H9 (cell line): ENCODE results near the gene ODR4. TPM values are rescaled to one million over a fixed set of nuclear protein-coding genes. Genes with fewer than 3 reads are reported as not detected.
A peak's percentile ranks its signal among the peaks of the same experiment; 100 is the strongest.

Experiments
- DNase-seq: peaks from one replicate; pipeline ENCODE4 v3.0.0-alpha.2; 2017
- H2AFZ ChIP-seq: one replicate; pipeline ENCODE4 v1.6.1; 2013; ENCODE audit warnings: mild to moderate bottlenecking, low read length, control low read depth, moderate library complexity
- H2AK5ac ChIP-seq: 2 replicates; pipeline ENCODE4 v1.6.1; 2013; ENCODE audit warnings: low read length, control low read depth, mixed read lengths; ENCODE audit not compliant: insufficient read length
- H2BK120ac ChIP-seq: one replicate; pipeline ENCODE4 v1.6.1; 2013; ENCODE audit warnings: low read depth, mild to moderate bottlenecking, low read length, control low read depth, inconsistent platforms; ENCODE audit not compliant: poor library complexity, severe bottlenecking
- H2BK12ac ChIP-seq: 2 replicates; pipeline ENCODE4 v1.6.1; 2013; ENCODE audit warnings: low read length, control low read depth, mixed read lengths, low read depth; ENCODE audit not compliant: insufficient read length
- H2BK15ac ChIP-seq: 2 replicates; pipeline ENCODE4 v1.6.1; 2013; ENCODE audit warnings: low read depth, low read length, control low read depth
- H2BK20ac ChIP-seq: one replicate; pipeline ENCODE4 v1.6.1; 2013; ENCODE audit warnings: low read depth, mild to moderate bottlenecking, low read length, control low read depth, inconsistent platforms; ENCODE audit not compliant: poor library complexity, severe bottlenecking
- H2BK5ac ChIP-seq: 2 replicates; pipeline ENCODE4 v1.6.1; 2013; ENCODE audit warnings: low read length, control low read depth, mixed read lengths; ENCODE audit not compliant: insufficient read length
- H3K14ac ChIP-seq: 2 replicates; pipeline ENCODE4 v1.6.1; 2013; ENCODE audit warnings: low read length, control low read depth; ENCODE audit not compliant: insufficient read depth
- H3K18ac ChIP-seq: 2 replicates; pipeline ENCODE4 v1.6.1; 2013; ENCODE audit warnings: low read depth, mild to moderate bottlenecking, mixed read lengths, low read length, control low read depth; ENCODE audit not compliant: insufficient read length
- H3K23ac ChIP-seq: 2 replicates; pipeline ENCODE4 v1.6.1; 2013; ENCODE audit warnings: low read length, control low read depth, mixed read lengths, low read depth; ENCODE audit not compliant: insufficient read length
- H3K23me2 ChIP-seq: 2 replicates; pipeline ENCODE4 v1.6.1; 2013; ENCODE audit warnings: low read depth, mild to moderate bottlenecking, mixed read lengths, low read length, control low read depth; ENCODE audit not compliant: insufficient read length, poor library complexity, severe bottlenecking
- H3K27ac ChIP-seq: 2 replicates; pipeline ENCODE4 v1.5.1; 2013; ENCODE audit warnings: low read length, control low read depth, mixed read lengths, low read depth; ENCODE audit not compliant: insufficient read length
- H3K27me3 ChIP-seq: 2 replicates; pipeline ENCODE4 v1.6.1; 2013; ENCODE audit warnings: low read length, control low read depth, inconsistent platforms; ENCODE audit not compliant: insufficient read depth
- H3K4ac ChIP-seq: 2 replicates; pipeline ENCODE4 v1.6.1; 2013; ENCODE audit warnings: low read depth, mild to moderate bottlenecking, control low read depth, inconsistent platforms, low read length, moderate library complexity
- H3K4me1 ChIP-seq: 2 replicates; pipeline ENCODE4 v1.6.1; 2013; ENCODE audit warnings: low read length, control low read depth, inconsistent platforms; ENCODE audit not compliant: insufficient read depth
- H3K4me2 ChIP-seq: 2 replicates; pipeline ENCODE4 v1.6.1; 2013; ENCODE audit warnings: low read length, control low read depth, mixed read lengths; ENCODE audit not compliant: insufficient read length, insufficient read depth
- H3K56ac ChIP-seq: 2 replicates; pipeline ENCODE4 v1.6.1; 2013; ENCODE audit warnings: low read depth, mild to moderate bottlenecking, mixed read lengths, low read length, control low read depth; ENCODE audit not compliant: insufficient read length
- H3K79me1 ChIP-seq: 2 replicates; pipeline ENCODE4 v1.6.1; 2013; ENCODE audit warnings: low read depth, mild to moderate bottlenecking, moderate library complexity, low read length, control low read depth, inconsistent platforms; ENCODE audit not compliant: insufficient read depth, poor library complexity, severe bottlenecking
- H3K79me2 ChIP-seq: 2 replicates; pipeline ENCODE4 v1.6.1; 2013; ENCODE audit warnings: low read length, control low read depth, inconsistent platforms; ENCODE audit not compliant: insufficient read depth
- H3K9ac ChIP-seq: 2 replicates; pipeline ENCODE4 v1.6.1; 2013; ENCODE audit warnings: low read length, control low read depth, mixed read lengths; ENCODE audit not compliant: insufficient read length; ENCODE audit errors: extremely low read depth
- H3K9me3 ChIP-seq: one replicate; pipeline ENCODE4 v1.6.1; 2013; ENCODE audit warnings: low read depth, low read length, inconsistent platforms; ENCODE audit not compliant: control insufficient read depth
- H3T11ph ChIP-seq: one replicate; pipeline ENCODE4 v1.6.1; 2013; ENCODE audit warnings: mild to moderate bottlenecking, low read length, control low read depth, inconsistent platforms
- H4K20me1 ChIP-seq: one replicate; pipeline ENCODE4 v1.6.1; 2013; ENCODE audit not compliant: control insufficient read depth, insufficient read length, insufficient read depth
- H4K5ac ChIP-seq: 2 replicates; pipeline ENCODE4 v1.6.1; 2013; ENCODE audit warnings: low read depth, mild to moderate bottlenecking, mixed read lengths, low read length, control low read depth; ENCODE audit not compliant: insufficient read length
- H4K8ac ChIP-seq: replicated peaks from 2 replicates; pipeline ENCODE4 v1.6.1; 2013; ENCODE audit warnings: low read length, control low read depth, mixed read lengths, low read depth; ENCODE audit not compliant: insufficient read length
- H4K91ac ChIP-seq: 2 replicates; pipeline ENCODE4 v1.6.1; 2013; ENCODE audit warnings: low read depth, mild to moderate bottlenecking, moderate library complexity, mixed read lengths, low read length, control low read depth; ENCODE audit not compliant: insufficient read length
- H3K27ac Mint-ChIP-seq, 3 experiments: 2 replicates in 2 of 3; 3 replicates in 1 of 3; pipeline ENCODE4 v1.8.0; 2020 to 2021; ENCODE audit warnings: mixed read lengths in 3 of 3, mild to moderate bottlenecking in 1 of 3, moderate library complexity in 1 of 3
- H3K27me3 Mint-ChIP-seq: 2 replicates; pipeline ENCODE4 v1.8.0; 2021; ENCODE audit warnings: low read depth, mild to moderate bottlenecking, moderate library complexity, mixed read lengths
- H3K36me3 Mint-ChIP-seq, 3 experiments: 2 replicates in 2 of 3; 3 replicates in 1 of 3; pipeline ENCODE4 v1.8.0; 2020 to 2021; ENCODE audit warnings: low read depth in 3 of 3, mixed read lengths in 3 of 3; ENCODE audit not compliant: insufficient read depth in 1 of 3
- H3K4me1 Mint-ChIP-seq, 2 experiments: 2 replicates each; pipeline ENCODE4 v1.8.0; 2020; ENCODE audit warnings: mixed read lengths in 2 of 2
- H3K4me3 Mint-ChIP-seq, 2 experiments: 2 replicates in 1 of 2; 3 replicates in 1 of 2; pipeline ENCODE4 v1.8.0; 2020 to 2021; ENCODE audit warnings: mild to moderate bottlenecking in 2 of 2, mixed read lengths in 2 of 2, moderate library complexity in 1 of 2
- H3K9me3 Mint-ChIP-seq, 2 experiments: 2 replicates in 1 of 2; 3 replicates in 1 of 2; pipeline ENCODE4 v1.8.0; 2020; ENCODE audit warnings: mild to moderate bottlenecking in 2 of 2, mixed read lengths in 2 of 2, moderate library complexity in 1 of 2
- CTCF ChIP-seq: fragments of 200-600 bp; sonication (generic); conservative IDR thresholded peaks from 3 replicates; pipeline ENCODE4 v1.8.0; 2021; ENCODE audit warnings: antibody characterized with exemption, mild to moderate bottlenecking
- WGBS: extraction: QIAGEN DNeasy Blood & Tissue Kit; methylation state at CpG from one replicate; pipeline ENCODE4 v1.1.7; 2013; ENCODE audit warnings: missing lambda C conversion rate, low lambda C conversion rate, mixed read lengths; ENCODE audit not compliant: insufficient read length; ENCODE audit errors: extremely low coverage; 5-methylcytosine and 5-hydroxymethylcytosine counted together
- total RNA-seq: library from RNA; stranded (reverse); gene quantifications from 2 replicates; pipeline ENCODE4 v1.2.1, GENCODE V29; 2021

ODR4 gene
- total RNA-seq, 1 experiment from 2014 or later, result 17.1 TPM

- H3K9me3 Mint-ChIP-seq, result peaks cover 0 to 2% of the 10 kb centered on the region in 2 experiments; a peak in 1 of 5 replicates
- Histone ChIP-seq H3K56ac (no peak overlapping the region), H3K4me2 (peak overlapping the region; percentile 84), H3K14ac (peak overlapping the region; percentile 93; the same call in 1 of the 2 replicates), H4K91ac (no peak overlapping the region), H3K4me1 (no peaks in the 10 kb centered on the region), H2BK15ac (no peak overlapping the region), H3T11ph (no peak overlapping the region), H4K20me1 (no peaks in the 10 kb centered on the region), H2BK12ac (no peak overlapping the region), H3K79me2 (peaks cover 19% of the 10 kb centered on the region; the same call in 1 of the 2 replicates), H4K5ac (no peak overlapping the region), H3K4ac (no peak overlapping the region), H3K79me1 (no peaks in the 10 kb centered on the region), H2BK5ac (no peak overlapping the region), H3K23me2 (no peaks in the 10 kb centered on the region), H2AFZ (peak overlapping the region; percentile 81), H3K18ac (peak overlapping the region; percentile 97), H2BK120ac (no peak overlapping the region), H3K23ac (no peak overlapping the region), H3K27ac (peak overlapping the region; percentile 55), H4K8ac (no peak overlapping the region), H3K27me3 (no peaks in the 10 kb centered on the region), H2AK5ac (no peak overlapping the region), H2BK20ac (no peak overlapping the region), H3K9ac (peak overlapping the region; percentile 90), H3K9me3 (no peaks in the 10 kb centered on the region)
- H3K27me3 Mint-ChIP-seq, result no peaks in the 10 kb centered on the region; the same call in 1 of the 2 replicates
- TF ChIP-seq CTCF, result no peak
- no peaks in the 10 kb centered on the region for H3K4me1 Mint-ChIP-seq
- peaks cover 17 to 34% (median 30%) of the 10 kb centered on the region in 3 experiments for H3K36me3 Mint-ChIP-seq
- WGBS, result no CpG with 5 or more reads among the region's 12 CpGs
- no peak for DNase-seq
- peak overlapping the region; percentile 100 for H3K27ac Mint-ChIP-seq
- peak overlapping the region; percentile 96 to 100 for H3K4me3 Mint-ChIP-seq
Observed at GRCh38 chr1:186375929-186376319, 286 bp downstream of the ODR4 start.
